Astrocyte of the spinal cord (primary cell): ENCODE data around the gene LONRF3.

ENCODE experiments used
- DNase-seq: peaks from one replicate; pipeline ENCODE4 v3.0.0; 2011; ENCODE audit warnings: low read depth, low spot score
- H3K4me3 ChIP-seq: 2 replicates; pipeline ENCODE4 v1.5.1; 2011; ENCODE audit warnings: low read depth, mild to moderate bottlenecking, low read length, moderate library complexity
- in situ Hi-C: cut with HindIII; loops from 2 replicates; pipeline ENCODE4 v1.10.0; 2017; ENCODE audit warnings: low sequenced_read_pairs
- TF ChIP-seq, protein P1 (sequence below): IDR thresholded peaks from 2 replicates; pipeline ENCODE4 v1.5.1; 2012; ENCODE audit warnings: low read depth, mild to moderate bottlenecking, low read length, inconsistent platforms

LONRF3 gene

DNA sequence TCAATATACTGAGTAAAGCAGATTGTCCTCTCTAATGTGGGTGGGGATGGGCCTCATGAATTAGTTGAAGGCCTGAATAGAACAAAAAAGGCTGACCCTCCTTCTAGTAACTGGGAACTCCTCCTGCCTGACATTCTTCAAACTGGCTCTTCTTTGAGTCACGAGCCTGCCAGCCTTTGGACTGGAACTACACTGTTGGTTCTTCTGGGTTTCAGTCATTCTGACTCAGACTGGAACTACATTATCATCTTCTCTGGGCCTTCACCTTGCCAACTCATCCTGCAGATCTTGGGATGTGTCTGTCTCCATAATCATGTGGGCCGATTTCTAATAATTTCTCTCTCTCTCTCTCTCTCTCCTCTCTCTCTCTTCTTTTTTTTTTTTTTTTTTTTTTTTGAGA is 71.5 kb downstream of the LONRF3 start:
- no peak for DNase-seq
- in situ Hi-C loops = no loop called here
- H3K4me3 ChIP-seq = no peak overlapping the region
- TF ChIP-seq, protein P1, sequence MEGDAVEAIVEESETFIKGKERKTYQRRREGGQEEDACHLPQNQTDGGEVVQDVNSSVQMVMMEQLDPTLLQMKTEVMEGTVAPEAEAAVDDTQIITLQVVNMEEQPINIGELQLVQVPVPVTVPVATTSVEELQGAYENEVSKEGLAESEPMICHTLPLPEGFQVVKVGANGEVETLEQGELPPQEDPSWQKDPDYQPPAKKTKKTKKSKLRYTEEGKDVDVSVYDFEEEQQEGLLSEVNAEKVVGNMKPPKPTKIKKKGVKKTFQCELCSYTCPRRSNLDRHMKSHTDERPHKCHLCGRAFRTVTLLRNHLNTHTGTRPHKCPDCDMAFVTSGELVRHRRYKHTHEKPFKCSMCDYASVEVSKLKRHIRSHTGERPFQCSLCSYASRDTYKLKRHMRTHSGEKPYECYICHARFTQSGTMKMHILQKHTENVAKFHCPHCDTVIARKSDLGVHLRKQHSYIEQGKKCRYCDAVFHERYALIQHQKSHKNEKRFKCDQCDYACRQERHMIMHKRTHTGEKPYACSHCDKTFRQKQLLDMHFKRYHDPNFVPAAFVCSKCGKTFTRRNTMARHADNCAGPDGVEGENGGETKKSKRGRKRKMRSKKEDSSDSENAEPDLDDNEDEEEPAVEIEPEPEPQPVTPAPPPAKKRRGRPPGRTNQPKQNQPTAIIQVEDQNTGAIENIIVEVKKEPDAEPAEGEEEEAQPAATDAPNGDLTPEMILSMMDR = no peak

DNA sequence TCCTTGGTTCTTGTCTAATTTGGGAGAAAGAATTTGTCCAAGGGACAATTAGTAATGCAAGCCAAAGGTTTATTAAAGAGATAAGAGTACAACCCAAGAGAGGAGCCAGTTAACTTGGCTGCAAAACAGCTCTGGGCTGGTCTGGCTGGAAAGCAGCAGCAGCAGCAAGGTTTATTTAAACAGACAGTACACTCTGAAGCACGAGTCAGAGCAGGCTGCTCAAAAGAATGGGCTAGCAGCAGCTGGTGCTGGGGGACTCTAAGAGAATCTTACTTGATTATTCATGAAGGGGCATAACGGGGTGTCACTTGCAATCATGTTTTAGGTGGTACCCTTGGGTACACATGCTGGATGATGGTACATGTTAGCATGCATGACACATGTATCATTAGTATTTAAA is 81.3 kb downstream of the LONRF3 start:
- H3K4me3 ChIP-seq = no peak overlapping the region
- in situ Hi-C loops = no loop called here
- DNase-seq = no peak
- TF ChIP-seq, protein P1 = no peak

DNA sequence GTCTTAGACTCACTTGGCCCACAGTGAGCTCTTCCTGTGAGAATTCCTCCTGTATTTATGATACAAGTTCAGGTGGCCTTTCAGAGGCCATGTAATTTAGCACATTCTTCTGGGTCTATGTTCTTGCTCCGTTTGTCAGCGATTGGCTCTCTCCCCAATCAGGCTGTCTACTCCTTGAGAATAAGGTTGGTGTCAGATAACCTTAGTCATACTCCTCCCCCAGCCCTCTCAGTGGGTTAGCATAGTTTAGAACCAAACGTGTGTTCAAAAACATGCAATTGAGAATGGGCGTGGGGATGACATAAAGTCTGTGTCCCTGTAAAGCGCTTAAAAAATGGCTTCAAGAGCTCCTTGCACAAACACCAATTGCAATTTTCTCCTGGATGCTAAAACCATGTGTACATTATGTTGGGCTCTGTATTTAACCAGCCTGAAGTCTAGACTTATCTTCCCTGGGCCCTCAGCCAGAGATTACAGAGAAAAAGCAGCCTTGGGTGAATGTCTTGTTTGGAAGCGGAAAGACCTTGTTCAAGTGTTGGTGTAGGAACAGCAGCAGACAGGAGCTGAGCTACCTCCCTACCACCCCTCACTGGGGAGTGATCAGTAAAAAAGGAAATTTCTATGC is 88.4 kb downstream of the LONRF3 start:
- TF ChIP-seq, protein P1 = no peak
- H3K4me3 ChIP-seq = no peak overlapping the region
- peak; percentile 36 for DNase-seq
- in situ Hi-C loops = no loop called here

DNA sequence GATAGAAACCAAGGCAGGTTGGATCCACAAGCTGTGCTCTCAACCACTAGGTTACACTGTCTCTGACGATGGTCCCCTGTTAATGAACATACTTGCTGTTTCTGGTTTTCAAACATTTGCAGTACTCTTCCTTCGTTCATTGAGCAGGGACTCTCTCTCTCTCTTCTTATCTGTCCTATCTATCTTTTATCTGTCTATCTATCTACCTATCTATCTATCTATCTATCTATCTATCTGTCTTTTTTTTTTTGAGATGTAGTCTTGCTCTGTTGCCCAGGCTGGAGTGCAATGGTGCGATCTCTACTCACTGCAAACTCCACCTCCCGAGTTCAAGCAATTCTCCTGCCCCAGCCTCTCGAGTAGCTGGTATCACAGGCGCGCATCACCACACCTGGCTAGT is 89.0 kb downstream of the LONRF3 start:
- H3K4me3 ChIP-seq = no peak overlapping the region
- TF ChIP-seq, protein P1 = no peak
- in situ Hi-C loops = no loop called here
- DNase-seq = no peak

DNA sequence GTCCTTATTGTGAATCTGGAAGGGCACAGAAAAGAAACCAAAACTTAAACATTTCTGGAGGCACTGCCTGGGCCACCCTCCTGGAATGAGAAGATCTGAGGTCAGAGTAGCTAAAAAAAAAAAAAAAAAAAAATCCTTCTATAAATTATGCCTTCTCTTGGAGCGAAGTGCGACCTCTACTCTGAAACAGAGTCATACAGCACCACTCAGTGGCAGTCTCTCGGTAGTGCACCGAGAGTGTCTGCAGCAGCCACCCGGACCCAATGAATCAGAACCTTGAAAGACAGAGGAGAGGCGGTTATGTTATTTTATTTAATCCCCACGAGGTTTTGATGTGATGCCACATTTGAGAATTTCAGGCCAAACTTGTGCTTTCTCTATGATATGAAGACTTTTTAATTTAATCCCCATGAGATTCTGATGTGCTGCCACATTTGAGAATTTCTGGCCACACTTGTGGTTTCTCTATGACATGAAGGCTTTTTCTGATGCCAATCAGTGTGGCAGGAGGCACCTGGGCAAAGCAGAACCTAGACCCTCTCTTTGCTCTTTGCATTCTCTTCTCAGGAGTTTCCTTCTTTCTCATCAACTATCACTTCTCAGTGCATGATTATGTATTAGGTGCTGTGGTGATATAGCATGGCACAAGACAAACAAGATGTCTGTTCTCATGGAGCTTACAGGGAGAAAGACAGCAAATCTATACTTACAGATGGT is 92.8 kb downstream of the LONRF3 start:
- DNase-seq = peak; percentile 52
- H3K4me3 ChIP-seq = no peak overlapping the region
- TF ChIP-seq, protein P1 = peak; percentile 65
- in situ Hi-C loops = no loop called here
